Neural cell (in vitro differentiated cells): ENCODE results near the gene CDH12. TPM values are rescaled to one million over a fixed set of nuclear protein-coding genes. Genes with fewer than 3 reads are reported as not detected.
"Not testable (repeated sequence)": the region's sequence is repeated elsewhere in the genome, so short reads cannot be mapped to it uniquely, and the experiment has no call there.

ENCODE experiments used
- H2AFZ ChIP-seq: fragments of 200-600, 300-800 bp; sonication (generic), shearing (Covaris generic); 2 replicates; pipeline ENCODE4 v1.6.0; 2014; ENCODE audit warnings: low read depth, mild to moderate bottlenecking, antibody characterized with exemption, low read length, moderate library complexity
- H3F3A ChIP-seq: fragments of 200-600 bp; shearing (Covaris generic); 2 replicates; pipeline ENCODE4 v1.6.1; 2016; ENCODE audit warnings: mild to moderate bottlenecking, moderate library complexity, mixed read lengths, antibody characterized with exemption, low read length; ENCODE audit not compliant: insufficient read depth, poor library complexity, severe bottlenecking
- H3K27ac ChIP-seq: fragments of 200-600, 300-800 bp; sonication (generic), shearing (Covaris generic); 2 replicates; pipeline ENCODE4 v1.5.1; 2014; ENCODE audit warnings: mild to moderate bottlenecking, low read length, moderate library complexity
- H3K27me3 ChIP-seq: fragments of 300-800, 200-600 bp; sonication (generic), shearing (Covaris generic); 2 replicates; pipeline ENCODE4 v1.6.0; 2014; ENCODE audit warnings: mild to moderate bottlenecking, low read depth, low read length, moderate library complexity; ENCODE audit not compliant: insufficient read depth
- H3K36me3 ChIP-seq: fragments of 300-800, 200-600 bp; sonication (generic), shearing (Covaris generic); 2 replicates; pipeline ENCODE4 v1.5.1; 2014; ENCODE audit warnings: mild to moderate bottlenecking, antibody characterized with exemption, low read length, moderate library complexity; ENCODE audit not compliant: insufficient read depth
- H3K4me2 ChIP-seq: fragments of 300-800, 200-600 bp; sonication (generic), shearing (Covaris generic); 2 replicates; pipeline ENCODE4 v1.6.0; 2014; ENCODE audit warnings: mild to moderate bottlenecking, low read length
- H3K4me3 ChIP-seq: fragments of 300-800, 200-600 bp; sonication (generic), shearing (Covaris generic); 2 replicates; pipeline ENCODE4 v1.5.1; 2014; ENCODE audit warnings: mild to moderate bottlenecking, low read length, moderate library complexity
- H3K79me2 ChIP-seq: fragments of 200-600 bp; shearing (Covaris generic); replicated peaks from 2 replicates; pipeline ENCODE4 v1.6.0; 2014; ENCODE audit warnings: mild to moderate bottlenecking, low read length, moderate library complexity; ENCODE audit not compliant: insufficient read depth
- H3K9ac ChIP-seq: fragments of 300-800, 200-600 bp; sonication (generic), shearing (Covaris generic); 2 replicates; pipeline ENCODE4 v1.6.1; 2016; ENCODE audit warnings: mild to moderate bottlenecking, low read length, mixed read lengths
- H3K9me2 ChIP-seq: fragments of 200-600 bp; shearing (Covaris generic); 2 replicates; pipeline ENCODE4 v1.6.1; 2016; ENCODE audit warnings: mild to moderate bottlenecking, low read length, mixed read lengths; ENCODE audit not compliant: insufficient read depth
- H3K9me3 ChIP-seq: fragments of 200-600, 300-800 bp; sonication (generic), shearing (Covaris generic); 2 replicates; pipeline ENCODE4 v1.6.1; 2016; ENCODE audit warnings: mild to moderate bottlenecking, mixed run types, low read length, moderate library complexity, mixed read lengths
- H4K20me1 ChIP-seq: fragments of 200-600 bp; shearing (Covaris generic); 2 replicates; pipeline ENCODE4 v1.6.1; 2016; ENCODE audit warnings: mild to moderate bottlenecking, mixed run types; ENCODE audit not compliant: insufficient read depth
- EP300 ChIP-seq: fragments of 450-650 bp; conservative IDR thresholded peaks from 2 replicates; pipeline ENCODE4 v1.6.1; 2014; ENCODE audit warnings: antibody characterized with exemption, mild to moderate bottlenecking, moderate library complexity; ENCODE audit not compliant: poor library complexity, severe bottlenecking
- EZH2 ChIP-seq: fragments of 200-600, 300-800 bp; shearing (Covaris generic), sonication (generic); IDR thresholded peaks from 2 replicates; pipeline ENCODE4 v1.6.1; 2014; ENCODE audit warnings: antibody characterized with exemption, low read length, borderline replicate concordance, mild to moderate bottlenecking; ENCODE audit not compliant: insufficient read depth, poor library complexity, severe bottlenecking
- MXI1 ChIP-seq: fragments of 450-650 bp; conservative IDR thresholded peaks from 2 replicates; pipeline ENCODE4 v1.6.1; 2014; ENCODE audit warnings: antibody characterized with exemption, mild to moderate bottlenecking; ENCODE audit not compliant: poor library complexity, severe bottlenecking
- POLR2AphosphoS5 ChIP-seq: IDR thresholded peaks from 2 replicates; pipeline ENCODE4 v1.6.1; 2012
- RAD21 ChIP-seq: fragments of 450-650 bp; conservative IDR thresholded peaks from 2 replicates; pipeline ENCODE4 v1.6.1; 2014; ENCODE audit warnings: antibody characterized with exemption, mild to moderate bottlenecking, moderate library complexity
- SMC3 ChIP-seq: fragments of 450-650 bp; conservative IDR thresholded peaks from 2 replicates; pipeline ENCODE4 v1.6.1; 2014; ENCODE audit warnings: antibody characterized with exemption, mild to moderate bottlenecking, moderate library complexity; ENCODE audit not compliant: poor library complexity
- TAF1 ChIP-seq: IDR thresholded peaks from 2 replicates; pipeline ENCODE4 v1.6.1; 2012; ENCODE audit warnings: low read depth
- polyA plus RNA-seq: library from polyadenylated mRNA; depleted of rRNA; stranded (reverse); fragments of >200 nt; gene quantifications from 2 replicates; pipeline ENCODE4 v1.2.3, GENCODE V29; 2014
- TF ChIP-seq, protein P1 (sequence below): IDR thresholded peaks from 2 replicates; pipeline ENCODE4 v1.6.1; 2012; ENCODE audit warnings: borderline replicate concordance
- TF ChIP-seq, protein P2 (sequence below): fragments of 450-650 bp; IDR thresholded peaks from 2 replicates; pipeline ENCODE4 v1.5.1; 2014; ENCODE audit warnings: antibody characterized with exemption, mild to moderate bottlenecking, moderate library complexity; ENCODE audit not compliant: poor library complexity, severe bottlenecking

CDH12 gene
- polyA plus RNA-seq, 1 donor from 2014 or later: 2.1 TPM

GRCh38 chr5:22033066-22033465, 820.1 kb downstream of the CDH12 start:
- H3K4me3 ChIP-seq: no peak overlapping the region
- no peaks in the 10 kb centered on the region for H3F3A ChIP-seq
- H4K20me1 ChIP-seq: no peaks in the 10 kb centered on the region
- H3K9me3 ChIP-seq: no peaks in the 10 kb centered on the region
- H3K9ac ChIP-seq: no peak overlapping the region
- H3K27me3 ChIP-seq: no peaks in the 10 kb centered on the region
- TF ChIP-seq, protein P1, sequence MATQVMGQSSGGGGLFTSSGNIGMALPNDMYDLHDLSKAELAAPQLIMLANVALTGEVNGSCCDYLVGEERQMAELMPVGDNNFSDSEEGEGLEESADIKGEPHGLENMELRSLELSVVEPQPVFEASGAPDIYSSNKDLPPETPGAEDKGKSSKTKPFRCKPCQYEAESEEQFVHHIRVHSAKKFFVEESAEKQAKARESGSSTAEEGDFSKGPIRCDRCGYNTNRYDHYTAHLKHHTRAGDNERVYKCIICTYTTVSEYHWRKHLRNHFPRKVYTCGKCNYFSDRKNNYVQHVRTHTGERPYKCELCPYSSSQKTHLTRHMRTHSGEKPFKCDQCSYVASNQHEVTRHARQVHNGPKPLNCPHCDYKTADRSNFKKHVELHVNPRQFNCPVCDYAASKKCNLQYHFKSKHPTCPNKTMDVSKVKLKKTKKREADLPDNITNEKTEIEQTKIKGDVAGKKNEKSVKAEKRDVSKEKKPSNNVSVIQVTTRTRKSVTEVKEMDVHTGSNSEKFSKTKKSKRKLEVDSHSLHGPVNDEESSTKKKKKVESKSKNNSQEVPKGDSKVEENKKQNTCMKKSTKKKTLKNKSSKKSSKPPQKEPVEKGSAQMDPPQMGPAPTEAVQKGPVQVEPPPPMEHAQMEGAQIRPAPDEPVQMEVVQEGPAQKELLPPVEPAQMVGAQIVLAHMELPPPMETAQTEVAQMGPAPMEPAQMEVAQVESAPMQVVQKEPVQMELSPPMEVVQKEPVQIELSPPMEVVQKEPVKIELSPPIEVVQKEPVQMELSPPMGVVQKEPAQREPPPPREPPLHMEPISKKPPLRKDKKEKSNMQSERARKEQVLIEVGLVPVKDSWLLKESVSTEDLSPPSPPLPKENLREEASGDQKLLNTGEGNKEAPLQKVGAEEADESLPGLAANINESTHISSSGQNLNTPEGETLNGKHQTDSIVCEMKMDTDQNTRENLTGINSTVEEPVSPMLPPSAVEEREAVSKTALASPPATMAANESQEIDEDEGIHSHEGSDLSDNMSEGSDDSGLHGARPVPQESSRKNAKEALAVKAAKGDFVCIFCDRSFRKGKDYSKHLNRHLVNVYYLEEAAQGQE: no peak
- TF ChIP-seq POLR2AphosphoS5 (no peak), RAD21 (no peak), TAF1 (no peak), MXI1 (no peak), SMC3 (no peak), EZH2 (no peak), EP300 (no peak)
- TF ChIP-seq, protein P2, sequence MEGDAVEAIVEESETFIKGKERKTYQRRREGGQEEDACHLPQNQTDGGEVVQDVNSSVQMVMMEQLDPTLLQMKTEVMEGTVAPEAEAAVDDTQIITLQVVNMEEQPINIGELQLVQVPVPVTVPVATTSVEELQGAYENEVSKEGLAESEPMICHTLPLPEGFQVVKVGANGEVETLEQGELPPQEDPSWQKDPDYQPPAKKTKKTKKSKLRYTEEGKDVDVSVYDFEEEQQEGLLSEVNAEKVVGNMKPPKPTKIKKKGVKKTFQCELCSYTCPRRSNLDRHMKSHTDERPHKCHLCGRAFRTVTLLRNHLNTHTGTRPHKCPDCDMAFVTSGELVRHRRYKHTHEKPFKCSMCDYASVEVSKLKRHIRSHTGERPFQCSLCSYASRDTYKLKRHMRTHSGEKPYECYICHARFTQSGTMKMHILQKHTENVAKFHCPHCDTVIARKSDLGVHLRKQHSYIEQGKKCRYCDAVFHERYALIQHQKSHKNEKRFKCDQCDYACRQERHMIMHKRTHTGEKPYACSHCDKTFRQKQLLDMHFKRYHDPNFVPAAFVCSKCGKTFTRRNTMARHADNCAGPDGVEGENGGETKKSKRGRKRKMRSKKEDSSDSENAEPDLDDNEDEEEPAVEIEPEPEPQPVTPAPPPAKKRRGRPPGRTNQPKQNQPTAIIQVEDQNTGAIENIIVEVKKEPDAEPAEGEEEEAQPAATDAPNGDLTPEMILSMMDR: no peak
- no peaks in the 10 kb centered on the region for H3K79me2 ChIP-seq
- H2AFZ ChIP-seq: no peak overlapping the region
- no peak overlapping the region for H3K27ac ChIP-seq
- no peaks in the 10 kb centered on the region for H3K36me3 ChIP-seq
- no peaks in the 10 kb centered on the region for H3K9me2 ChIP-seq
- H3K4me2 ChIP-seq: no peak overlapping the region

DNA sequence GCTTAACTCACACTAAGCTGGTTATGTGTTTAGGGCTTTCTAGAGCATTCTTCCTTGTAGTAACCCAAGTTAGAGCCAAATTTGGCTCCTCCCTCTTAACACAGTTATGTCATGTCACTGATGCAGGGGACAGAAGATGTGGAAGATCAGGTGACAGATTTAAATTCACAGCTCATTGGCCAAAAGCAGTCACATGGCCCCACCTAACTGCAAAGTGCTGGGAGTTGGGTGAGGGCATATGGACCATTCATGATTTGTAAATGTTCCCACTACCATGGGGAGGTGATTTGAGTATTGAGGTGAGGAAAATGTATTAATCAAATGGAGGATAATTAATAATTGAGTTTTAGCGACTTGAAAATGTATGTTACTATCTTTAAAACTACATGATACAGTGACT, 829.4 kb downstream of the CDH12 start:
- H3K36me3 ChIP-seq: no peaks in the 10 kb centered on the region
- H3K9me2 ChIP-seq: no peaks in the 10 kb centered on the region
- no peak overlapping the region for H3K4me3 ChIP-seq
- no peak overlapping the region for H3K9ac ChIP-seq
- H3K9me3 ChIP-seq: no peaks in the 10 kb centered on the region
- no peaks in the 10 kb centered on the region for H3K79me2 ChIP-seq
- no peak overlapping the region for H3K4me2 ChIP-seq
- H3K27me3 ChIP-seq: no peaks in the 10 kb centered on the region
- no peaks in the 10 kb centered on the region for H3F3A ChIP-seq
- no peak overlapping the region for H3K27ac ChIP-seq
- no peak overlapping the region for H2AFZ ChIP-seq
- TF ChIP-seq MXI1 (no peak), EZH2 (no peak)
- no peaks in the 10 kb centered on the region for H4K20me1 ChIP-seq

DNA sequence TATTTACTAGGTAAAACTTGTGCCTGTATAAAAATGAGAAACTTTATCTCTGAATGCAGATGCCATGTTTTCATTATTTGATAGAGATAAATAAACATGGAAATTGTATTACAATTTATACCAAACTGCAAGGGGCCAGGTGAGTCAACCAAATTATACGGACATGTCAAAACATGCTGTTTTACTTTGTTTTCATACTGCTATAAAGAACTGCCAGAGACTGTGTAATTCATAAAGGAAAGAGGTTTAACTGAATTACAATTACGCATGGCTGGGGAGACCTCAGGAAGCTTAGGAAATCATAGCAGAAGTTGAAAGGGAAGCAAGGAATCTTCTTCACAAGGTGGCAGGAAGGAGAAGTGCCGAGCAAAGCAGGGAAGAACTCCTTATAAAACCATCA, 840.3 kb downstream of the CDH12 start:
- H4K20me1 ChIP-seq, H3K9me3 ChIP-seq, H3K27me3 ChIP-seq, H3K9ac ChIP-seq, H3F3A ChIP-seq, H3K4me3 ChIP-seq, H3K4me2 ChIP-seq, H3K36me3 ChIP-seq, H3K27ac ChIP-seq, H3K9me2 ChIP-seq, H3K79me2 ChIP-seq, H2AFZ ChIP-seq: not testable (repeated sequence)

DNA sequence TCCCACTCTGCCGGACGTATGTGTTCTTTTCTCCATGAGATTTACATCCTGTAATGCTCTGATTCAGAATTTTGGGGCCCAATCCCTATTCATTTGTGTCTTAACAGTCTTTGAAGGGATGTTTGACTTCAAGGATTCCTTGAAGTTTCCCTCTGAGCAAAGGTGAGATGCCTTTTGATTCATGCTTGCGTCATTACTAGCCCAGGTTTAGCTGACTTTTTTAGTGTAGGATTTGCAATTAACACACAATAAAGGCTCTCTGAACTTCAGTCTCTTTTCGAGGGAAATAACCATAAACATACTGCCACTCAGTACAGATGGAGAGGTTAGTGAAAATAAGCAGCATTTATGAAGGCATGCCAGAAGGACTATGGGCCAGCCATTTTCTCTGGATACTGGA, 842.3 kb downstream of the CDH12 start:
- not testable (repeated sequence) for H3K36me3 ChIP-seq, H3K4me2 ChIP-seq, H3K79me2 ChIP-seq, H3K4me3 ChIP-seq, H3F3A ChIP-seq, H2AFZ ChIP-seq, H3K9me2 ChIP-seq, H4K20me1 ChIP-seq, H3K27me3 ChIP-seq, H3K9me3 ChIP-seq, H3K27ac ChIP-seq, H3K9ac ChIP-seq

DNA sequence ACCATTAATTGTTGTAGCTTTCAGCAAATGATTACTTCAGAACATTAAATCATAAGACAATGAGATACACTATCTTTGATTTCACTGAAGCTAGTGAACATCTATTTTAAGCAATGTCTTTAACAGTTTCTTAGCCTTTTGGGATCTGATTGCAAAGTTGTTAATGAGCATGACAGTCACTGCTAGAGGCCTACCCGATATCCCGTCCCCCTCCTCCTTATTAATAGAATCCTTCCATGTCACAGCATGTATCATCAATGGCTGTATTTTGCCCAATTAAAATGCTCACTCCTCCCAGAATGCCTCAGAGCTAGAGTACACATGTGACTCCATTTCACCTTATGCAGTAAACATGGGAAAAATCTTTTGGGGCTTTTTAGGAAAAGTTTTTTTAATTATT, 852.0 kb downstream of the CDH12 start:
- H4K20me1 ChIP-seq: not testable (repeated sequence)

More for the DNA sequence above, 852.0 kb downstream of the CDH12 start:
- H3K4me2 ChIP-seq, H3K27ac ChIP-seq, H3K9me2 ChIP-seq, H3K27me3 ChIP-seq, H3K79me2 ChIP-seq, H3F3A ChIP-seq, H3K36me3 ChIP-seq, H3K9me3 ChIP-seq, H3K4me3 ChIP-seq, H3K9ac ChIP-seq, H2AFZ ChIP-seq: not testable (repeated sequence)
